Heart right ventricle (tissue), 16 donors: ENCODE data around the gene FOXM1. TPM values are rescaled to one million over a fixed set of nuclear protein-coding genes. Genes with fewer than 3 reads are reported as not detected.
"Not testable (repeated sequence)": the region's sequence is repeated elsewhere in the genome, so short reads cannot be mapped to it uniquely, and the experiment has no call there.

Experiments used
- ATAC-seq, 8 donors: fragments of 200-7000 bp; cut with Tn5 transposase; one replicate each; pipeline ENCODE4 v1.9.1; 2020; ENCODE audit warnings: mild to moderate bottlenecking in 8 of 8, moderate library complexity in 8 of 8, moderate number of reproducible peaks in 1 of 8
- DNase-seq, 2 donors: peaks; one replicate each; pipeline ENCODE4 v3.0.0-alpha.2; 2020
- H3K27ac ChIP-seq, 10 donors: fragments of 200-600 bp; sonication (generic) in 2 of 10; one replicate each; pipeline versions ENCODE4 v1.5.0 to v1.8.0; 2020 to 2022; ENCODE audit warnings: mild to moderate bottlenecking in 3 of 10
- H3K27me3 ChIP-seq, 7 donors: fragments of 200-600 bp; one replicate each; pipeline ENCODE4 v1.8.0; 2021 to 2022; ENCODE audit warnings: mild to moderate bottlenecking in 2 of 7
- H3K36me3 ChIP-seq, 9 donors: fragments of 200-600 bp; sonication (generic) in 1 of 9; one replicate each; pipeline versions ENCODE4 v1.5.0 to v1.8.0; 2020 to 2022; ENCODE audit warnings: mild to moderate bottlenecking in 2 of 9
- H3K4me1 ChIP-seq, 9 donors: fragments of 200-600 bp; sonication (generic) in 1 of 9; one replicate each; pipeline versions ENCODE4 v1.5.0 to v1.8.0; 2020 to 2022; ENCODE audit warnings: mild to moderate bottlenecking in 4 of 9
- H3K4me3 ChIP-seq, 10 donors: fragments of 200-600 bp; sonication (generic) in 2 of 10; one replicate each; pipeline versions ENCODE4 v1.5.0 to v1.8.0; 2020 to 2022; ENCODE audit warnings: mild to moderate bottlenecking in 7 of 10, moderate library complexity in 2 of 10
- H3K9me3 ChIP-seq, 11 donors: fragments of 200-600 bp in 10 of 11; sonication (generic) in 2 of 11; one replicate each; pipeline versions ENCODE4 v1.5.0 to v1.8.0; 2013 to 2022; ENCODE audit warnings: mild to moderate bottlenecking in 2 of 11, control low read depth in 1 of 11, moderate library complexity in 1 of 11
- CTCF ChIP-seq, 9 donors: fragments of 200-600 bp; sonication (generic) in 2 of 9; IDR thresholded peaks; one replicate each; pipeline versions ENCODE4 v1.5.0 to v1.8.0; 2021 to 2022; ENCODE audit warnings: antibody characterized with exemption in 9 of 9, mild to moderate bottlenecking in 5 of 9, moderate library complexity in 1 of 9
- WGBS, 2 donors: extraction: QIAGEN DNeasy Blood & Tissue Kit; methylation state at CpG; one replicate each; pipeline ENCODE4 v1.1.7; 2013; ENCODE audit warnings: inconsistent platforms in 1 of 2; 5-methylcytosine and 5-hydroxymethylcytosine counted together
- intact Hi-C, 10 donors: fragments of 100-400 bp; cut with DNase I; formaldehyde crosslinking; loops; one replicate each; pipeline versions ENCODE4 v1.11.1 to v1.14.2; 2022
- polyA plus RNA-seq, 2 donors: library from polyadenylated mRNA; stranded (reverse); fragments of 200-250 nt; gene quantifications; one replicate each; pipeline ENCODE4 v1.2.3, GENCODE V29; 2013
- total RNA-seq, 10 donors: library from RNA; stranded (reverse); fragmentation: NEBNext Ultra II Directional in 3 of 10; extraction: Animal tissue kit (Norgen Biotek cat#: 25700) in 3 of 10; gene quantifications; one replicate each; pipeline versions ENCODE4 v1.2.1 to v1.2.4, GENCODE V29; 2021 to 2023
- donor health status: Arrhythmogenic right ventricular cardiomyopathy.
- donor health status: ischemic (EF 13 %, LVEDD 7.1; RV severe dilation, severe dysfunction).
- donor health status: healthy with polysubstance abuse.
- donor health status: DM: no; HTN: yes; CAD: no.
- donor health status: DM: no; HTN: no; CAD: no.
- donor health status: ischemic (EF 25% LVEDD 6.9; RV normal size, moderate dysfunction).
- donor health status: ischemic (EF 25% LVEDD 5.7; RV mildly dilated, moderate dysfunction).
- donor health status: healthy.
- donor health status: DM: yes; HTN: yes; CAD: no.
- donor health status: Ischemic cardiomyopathy.
- donor health status: ischemic (EF 35%, LVEDD 5.7; RV mildly dilated, moderate dysfunction).
- donor health status: nonischemic (EF 11% LVEDD 7.7; RV severe dilation, severe dysfunction).
- donor health status: DM: yes; HTN: yes; CAD: no.
- donor health status: PGD.
- donor health status: ischemic (EF 29% LVEDD 5.4; RV normal size, mild dysfunction).
- donor health status: nonischemic (EF 23%, LVEDD 6.1; RV moderate dilation, normal function).

The FOXM1 gene
- total and polyA plus RNA-seq, 12 donors: 0.14 to 10.9 (median 0.59) TPM; not detected in 1

- intact Hi-C loops: loop anchor here in 1 of 10 donors (5.0 kb wide), 1 partner anchor 154 kb away; no protein-coding TSS in a partner anchor
- Histone ChIP-seq H3K4me1 (peaks cover 10 to 26% (median 18%) of the 10 kb centered on the region in 9 donors), H3K4me3 (peak overlapping the region; percentile 59 to 99 (median 92)), H3K9me3 (no peaks in the 10 kb centered on the region), H3K27ac (peak overlapping the region in 7 of 10 donors; percentile 84 to 99 (median 88)), H3K27me3 (no peaks in the 10 kb centered on the region), H3K36me3 (peaks cover 0 to 14% (median 0%) of the 10 kb centered on the region in 9 donors)
- WGBS, 2 donors: 66 to 69% methylated on average over 16 of the region's 16 CpGs
- ATAC-seq (peak in 3 of 8 donors; percentile 3 to 39 (median 20)), DNase-seq (no peak)
- no peak for TF ChIP-seq CTCF (IDR thresholded peaks at IDR 0.05)
These were observed 1.2 kb upstream of the FOXM1 start for GRCh38 chr12:2877953-2878732.

- Histone ChIP-seq H3K4me3 (peak overlapping the region; percentile 59 to 99 (median 92)), H3K4me1 (peaks cover 10 to 26% (median 18%) of the 10 kb centered on the region in 9 donors), H3K27ac (peak overlapping the region in 6 of 10 donors; percentile 84 to 99 (median 90)), H3K27me3 (no peaks in the 10 kb centered on the region), H3K36me3 (peaks cover 0 to 19% (median 0%) of the 10 kb centered on the region in 9 donors), H3K9me3 (no peaks in the 10 kb centered on the region)
- ATAC-seq: peak in 3 of 8 donors; percentile 20 to 42 (median 25)
- no peak for TF ChIP-seq CTCF (IDR thresholded peaks at IDR 0.05)
- intact Hi-C loops: loop anchor here in 1 of 10 donors (5.0 kb wide), 1 partner anchor 156 kb away; no protein-coding TSS in a partner anchor
- no peak for DNase-seq
- 4 to 5% methylated on average over 38 of the region's 38 CpGs for WGBS, 2 donors
These were observed 435 bp downstream of the FOXM1 start for GRCh38 chr12:2876431-2877046.

- ATAC-seq, H3K27me3 ChIP-seq, intact Hi-C loops, DNase-seq, H3K4me3 ChIP-seq, H3K9me3 ChIP-seq, H3K4me1 ChIP-seq, H3K27ac ChIP-seq: not testable (repeated sequence)
- H3K36me3 ChIP-seq: peaks cover 0 to 66% (median 0%) of the 10 kb centered on the region in 9 donors
- 98 to 99% methylated on average over 9 of the region's 9 CpGs for WGBS, 2 donors
These were observed 7.9 kb downstream of the FOXM1 start for GRCh38 chr12:2868986-2869632.

- H3K27me3 ChIP-seq: no peaks in the 10 kb centered on the region
- H3K27ac ChIP-seq: no peak overlapping the region
- H3K4me1 ChIP-seq: no peaks in the 10 kb centered on the region
- DNase-seq: no peak
- intact Hi-C loops: no loop called here
- no peak overlapping the region for H3K4me3 ChIP-seq
- 96 to 98% methylated on average over 9 of the region's 9 CpGs for WGBS, 2 donors
- peaks cover 0 to 92% (median 0%) of the 10 kb centered on the region in 9 donors for H3K36me3 ChIP-seq
- TF ChIP-seq CTCF (IDR thresholded peaks at IDR 0.05): no peak
- no peak for ATAC-seq
- H3K9me3 ChIP-seq: no peaks in the 10 kb centered on the region
These were observed 12.8 kb downstream of the FOXM1 start for GRCh38 chr12:2864198-2864597.

GRCh38 chr12:2863402-2863801 is 13.6 kb downstream of the FOXM1 start:
- H3K27me3 ChIP-seq, H3K4me1 ChIP-seq, H3K9me3 ChIP-seq, intact Hi-C loops, H3K27ac ChIP-seq, ATAC-seq, H3K4me3 ChIP-seq, DNase-seq: not testable (repeated sequence)
- H3K36me3 ChIP-seq: peaks cover 0 to 92% (median 0%) of the 10 kb centered on the region in 9 donors
- WGBS, 2 donors: 95 to 96% methylated on average over 6 to 7 of the region's 7 CpGs
